Measurements from ENCODE around the gene NDUFA7. TPM values are rescaled to one million over a fixed set of nuclear protein-coding genes. Genes with fewer than 3 reads are reported as not detected.

The NDUFA7 gene
- polyA plus RNA-seq, 1 donor from 2014 or later: 37.3 TPM

- Histone ChIP-seq H3K79me2 (replicated peaks; ENCODE audit: insufficient read depth, low read length) (no peaks in the 10 kb centered on the region), H3F3A (ENCODE audit: insufficient read depth, low read length, poor library complexity, severe bottlenecking) (no peaks in the 10 kb centered on the region), H3K9me2 (ENCODE audit: insufficient read depth, low read length) (no peaks in the 10 kb centered on the region), H3K4me2 (ENCODE audit: low read length) (no peak overlapping the region), H4K20me1 (ENCODE audit: insufficient read depth) (no peaks in the 10 kb centered on the region), H3K9ac (ENCODE audit: low read length) (no peak overlapping the region), H3K27me3 (ENCODE audit: insufficient read depth, low read depth, low read length) (no peaks in the 10 kb centered on the region), H3K36me3 (ENCODE audit: insufficient read depth, low read length) (no peaks in the 10 kb centered on the region), H3K27ac (ENCODE audit: low read length) (no peak overlapping the region), H3K4me3 (ENCODE audit: low read length) (no peak overlapping the region), H3K9me3 (ENCODE audit: low read length) (no peaks in the 10 kb centered on the region), H2AFZ (ENCODE audit: low read depth, low read length) (no peak overlapping the region)
- TF ChIP-seq SMC3 (conservative IDR thresholded peaks at IDR 0.05; ENCODE audit: poor library complexity) (no peak), MXI1 (conservative IDR thresholded peaks at IDR 0.05; ENCODE audit: poor library complexity, severe bottlenecking) (no peak), RAD21 (conservative IDR thresholded peaks at IDR 0.05) (no peak), EZH2 (IDR thresholded peaks at IDR 0.05; ENCODE audit: borderline replicate concordance, insufficient read depth, low read length, poor library complexity, severe bottlenecking) (no peak), POLR2AphosphoS5 (IDR thresholded peaks at IDR 0.05) (no peak), TAF1 (IDR thresholded peaks at IDR 0.05; ENCODE audit: low read depth) (no peak), EP300 (conservative IDR thresholded peaks at IDR 0.05; ENCODE audit: poor library complexity, severe bottlenecking) (no peak)
- TF ChIP-seq, protein P1, sequence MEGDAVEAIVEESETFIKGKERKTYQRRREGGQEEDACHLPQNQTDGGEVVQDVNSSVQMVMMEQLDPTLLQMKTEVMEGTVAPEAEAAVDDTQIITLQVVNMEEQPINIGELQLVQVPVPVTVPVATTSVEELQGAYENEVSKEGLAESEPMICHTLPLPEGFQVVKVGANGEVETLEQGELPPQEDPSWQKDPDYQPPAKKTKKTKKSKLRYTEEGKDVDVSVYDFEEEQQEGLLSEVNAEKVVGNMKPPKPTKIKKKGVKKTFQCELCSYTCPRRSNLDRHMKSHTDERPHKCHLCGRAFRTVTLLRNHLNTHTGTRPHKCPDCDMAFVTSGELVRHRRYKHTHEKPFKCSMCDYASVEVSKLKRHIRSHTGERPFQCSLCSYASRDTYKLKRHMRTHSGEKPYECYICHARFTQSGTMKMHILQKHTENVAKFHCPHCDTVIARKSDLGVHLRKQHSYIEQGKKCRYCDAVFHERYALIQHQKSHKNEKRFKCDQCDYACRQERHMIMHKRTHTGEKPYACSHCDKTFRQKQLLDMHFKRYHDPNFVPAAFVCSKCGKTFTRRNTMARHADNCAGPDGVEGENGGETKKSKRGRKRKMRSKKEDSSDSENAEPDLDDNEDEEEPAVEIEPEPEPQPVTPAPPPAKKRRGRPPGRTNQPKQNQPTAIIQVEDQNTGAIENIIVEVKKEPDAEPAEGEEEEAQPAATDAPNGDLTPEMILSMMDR (IDR thresholded peaks at IDR 0.05; ENCODE audit: poor library complexity, severe bottlenecking): no peak
- TF ChIP-seq, protein P2, sequence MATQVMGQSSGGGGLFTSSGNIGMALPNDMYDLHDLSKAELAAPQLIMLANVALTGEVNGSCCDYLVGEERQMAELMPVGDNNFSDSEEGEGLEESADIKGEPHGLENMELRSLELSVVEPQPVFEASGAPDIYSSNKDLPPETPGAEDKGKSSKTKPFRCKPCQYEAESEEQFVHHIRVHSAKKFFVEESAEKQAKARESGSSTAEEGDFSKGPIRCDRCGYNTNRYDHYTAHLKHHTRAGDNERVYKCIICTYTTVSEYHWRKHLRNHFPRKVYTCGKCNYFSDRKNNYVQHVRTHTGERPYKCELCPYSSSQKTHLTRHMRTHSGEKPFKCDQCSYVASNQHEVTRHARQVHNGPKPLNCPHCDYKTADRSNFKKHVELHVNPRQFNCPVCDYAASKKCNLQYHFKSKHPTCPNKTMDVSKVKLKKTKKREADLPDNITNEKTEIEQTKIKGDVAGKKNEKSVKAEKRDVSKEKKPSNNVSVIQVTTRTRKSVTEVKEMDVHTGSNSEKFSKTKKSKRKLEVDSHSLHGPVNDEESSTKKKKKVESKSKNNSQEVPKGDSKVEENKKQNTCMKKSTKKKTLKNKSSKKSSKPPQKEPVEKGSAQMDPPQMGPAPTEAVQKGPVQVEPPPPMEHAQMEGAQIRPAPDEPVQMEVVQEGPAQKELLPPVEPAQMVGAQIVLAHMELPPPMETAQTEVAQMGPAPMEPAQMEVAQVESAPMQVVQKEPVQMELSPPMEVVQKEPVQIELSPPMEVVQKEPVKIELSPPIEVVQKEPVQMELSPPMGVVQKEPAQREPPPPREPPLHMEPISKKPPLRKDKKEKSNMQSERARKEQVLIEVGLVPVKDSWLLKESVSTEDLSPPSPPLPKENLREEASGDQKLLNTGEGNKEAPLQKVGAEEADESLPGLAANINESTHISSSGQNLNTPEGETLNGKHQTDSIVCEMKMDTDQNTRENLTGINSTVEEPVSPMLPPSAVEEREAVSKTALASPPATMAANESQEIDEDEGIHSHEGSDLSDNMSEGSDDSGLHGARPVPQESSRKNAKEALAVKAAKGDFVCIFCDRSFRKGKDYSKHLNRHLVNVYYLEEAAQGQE (IDR thresholded peaks at IDR 0.05; ENCODE audit: borderline replicate concordance): no peak
These were observed 59.3 kb downstream of the NDUFA7 start for GRCh38 chr19:8261881-8262280.

DNA sequence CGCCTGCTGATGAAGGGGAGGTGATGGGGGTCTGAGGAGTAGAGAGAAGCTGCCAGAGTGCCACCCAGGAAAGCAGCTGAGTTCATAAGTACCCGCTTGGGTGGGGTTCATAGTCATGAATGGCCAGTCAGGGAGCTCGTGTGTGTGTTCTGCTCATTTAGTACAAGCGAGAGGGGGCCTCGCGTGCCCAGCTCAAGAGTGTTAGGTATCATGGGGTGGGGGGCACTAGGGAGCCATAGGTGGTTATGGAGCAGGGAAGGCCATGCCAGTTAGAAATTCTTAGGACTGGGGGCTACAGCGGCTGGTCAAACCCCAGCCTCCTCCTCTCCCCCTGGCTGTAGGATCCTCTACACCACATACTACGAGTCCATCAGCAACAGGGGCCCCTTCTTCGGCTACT, 59.8 kb downstream of the NDUFA7 start:
- Histone ChIP-seq H2AFZ (ENCODE audit: low read depth, low read length) (no peak overlapping the region), H3K4me3 (ENCODE audit: low read length) (no peak overlapping the region), H3K9me2 (ENCODE audit: insufficient read depth, low read length) (no peaks in the 10 kb centered on the region), H3K36me3 (ENCODE audit: insufficient read depth, low read length) (peaks cover 2% of the 10 kb centered on the region), H3K9ac (ENCODE audit: low read length) (no peak overlapping the region), H4K20me1 (ENCODE audit: insufficient read depth) (no peaks in the 10 kb centered on the region), H3F3A (ENCODE audit: insufficient read depth, low read length, poor library complexity, severe bottlenecking) (no peaks in the 10 kb centered on the region), H3K9me3 (ENCODE audit: low read length) (no peaks in the 10 kb centered on the region), H3K27me3 (ENCODE audit: insufficient read depth, low read depth, low read length) (no peaks in the 10 kb centered on the region), H3K79me2 (replicated peaks; ENCODE audit: insufficient read depth, low read length) (no peaks in the 10 kb centered on the region), H3K27ac (ENCODE audit: low read length) (no peak overlapping the region), H3K4me2 (ENCODE audit: low read length) (no peak overlapping the region)
- TF ChIP-seq POLR2AphosphoS5 (IDR thresholded peaks at IDR 0.05) (no peak), SMC3 (conservative IDR thresholded peaks at IDR 0.05; ENCODE audit: poor library complexity) (no peak), EZH2 (IDR thresholded peaks at IDR 0.05; ENCODE audit: borderline replicate concordance, insufficient read depth, low read length, poor library complexity, severe bottlenecking) (no peak), MXI1 (conservative IDR thresholded peaks at IDR 0.05; ENCODE audit: poor library complexity, severe bottlenecking) (no peak), EP300 (conservative IDR thresholded peaks at IDR 0.05; ENCODE audit: poor library complexity, severe bottlenecking) (no peak), RAD21 (conservative IDR thresholded peaks at IDR 0.05) (no peak)
- TF ChIP-seq, protein P2 (IDR thresholded peaks at IDR 0.05; ENCODE audit: borderline replicate concordance): no peak
- TF ChIP-seq, protein P1 (IDR thresholded peaks at IDR 0.05; ENCODE audit: poor library complexity, severe bottlenecking): no peak
